ENCODE data around the gene SMIM10.
"Not testable (repeated sequence)": the region's sequence is repeated elsewhere in the genome, so short reads cannot be mapped to it uniquely, and the experiment has no call there.

The SMIM10 gene

DNA sequence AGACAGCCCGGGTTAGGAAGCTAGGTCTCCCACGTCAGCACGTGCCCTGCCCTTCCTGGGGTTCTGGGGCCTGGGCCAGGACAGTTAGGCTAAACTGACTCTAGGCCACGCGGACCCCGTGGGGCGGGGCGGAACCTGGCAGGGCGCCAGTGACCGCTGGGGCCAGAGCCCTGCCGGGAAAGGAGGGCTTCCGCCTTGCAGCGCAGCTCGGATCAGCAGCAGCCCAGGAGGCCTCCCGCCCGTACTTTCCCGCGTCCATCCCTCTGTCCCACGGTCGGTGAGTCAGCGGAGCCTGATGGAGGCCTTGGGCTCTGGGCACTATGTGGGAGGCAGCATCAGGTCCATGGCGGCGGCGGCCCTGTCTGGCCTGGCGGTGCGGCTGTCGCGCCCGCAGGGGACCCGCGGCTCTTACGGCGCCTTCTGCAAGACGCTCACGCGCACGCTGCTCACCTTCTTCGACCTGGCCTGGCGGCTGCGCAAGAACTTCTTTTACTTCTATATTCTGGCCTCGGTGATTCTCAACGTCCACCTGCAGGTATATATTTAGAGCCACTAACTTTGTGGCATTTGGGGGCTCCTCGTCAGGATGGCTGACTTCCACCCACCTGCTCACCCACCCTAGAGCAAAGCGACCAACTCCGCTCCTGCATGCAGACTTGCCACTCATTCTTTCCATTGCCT, at the start of gene SMIM10:
SMIM10 (plus strand) TSS at position 191 of the 681 bp plus-strand sequence; CDS start at position 296, 105 bp downstream.
- DNase-seq = peak in 36 of 56 donors; percentile 0 to 62 (median 5)

DNA sequence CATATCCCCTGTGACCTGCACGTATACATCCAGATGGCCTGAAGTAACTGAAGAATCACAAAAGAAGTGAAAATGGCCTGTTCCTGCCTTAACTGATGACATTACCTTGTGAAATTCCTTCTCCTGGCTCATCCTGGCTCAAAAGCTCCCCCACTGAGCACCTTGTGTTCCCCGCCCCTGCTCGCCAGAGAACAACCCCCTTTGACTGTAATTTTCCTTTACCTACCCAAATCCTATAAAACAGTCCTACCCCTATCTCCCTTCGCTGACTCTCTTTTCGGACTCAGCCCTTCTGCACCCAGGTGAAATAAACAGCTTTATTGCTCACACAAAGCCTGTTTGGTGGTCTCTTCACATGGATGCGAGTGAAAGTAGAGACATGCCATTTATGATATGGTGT, 44.4 kb upstream of the SMIM10 start:
- DNase-seq = not testable (repeated sequence)

DNA sequence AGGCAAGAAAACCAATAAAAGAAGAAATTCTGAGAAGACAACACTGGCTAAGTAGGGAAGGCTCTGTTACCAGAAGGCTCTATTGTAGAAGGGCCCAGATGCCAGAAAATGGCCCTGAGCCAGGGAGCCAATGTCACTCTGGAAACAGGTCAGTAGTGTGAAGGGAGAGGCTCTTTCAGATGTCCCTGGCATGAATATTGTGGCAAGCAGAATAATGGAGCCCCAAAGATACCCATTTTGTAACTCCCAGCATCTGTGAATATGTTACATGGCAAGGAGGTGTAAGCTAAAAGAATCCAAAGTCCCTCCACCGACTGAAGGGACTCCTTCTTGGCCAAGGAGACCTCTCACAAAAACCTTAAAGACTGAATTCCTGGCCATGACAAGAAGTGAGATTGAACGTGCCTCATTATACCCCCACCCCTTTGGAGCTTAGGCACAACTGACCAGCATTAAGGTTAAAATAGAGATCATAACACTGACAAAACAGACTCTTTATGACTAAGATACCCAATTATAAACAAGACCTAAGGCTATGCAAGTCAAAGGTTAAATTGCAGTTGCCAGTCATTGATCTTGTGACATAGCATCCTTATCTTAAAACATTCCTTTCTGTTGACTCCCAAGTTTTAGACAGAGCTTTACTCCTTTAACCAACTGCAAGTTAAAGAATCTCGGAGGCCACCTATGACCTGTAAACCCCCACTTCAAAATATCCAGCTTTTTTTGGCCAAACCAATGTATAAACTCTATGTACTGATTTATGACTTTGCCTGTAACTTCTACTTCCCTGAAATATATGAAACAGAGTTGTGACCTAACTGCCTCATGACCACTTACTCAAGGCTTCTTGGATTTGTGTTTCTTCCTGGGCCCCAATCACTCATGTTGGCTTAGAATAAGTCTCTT, 42.2 kb upstream of the SMIM10 start:
- no peak for DNase-seq

DNA sequence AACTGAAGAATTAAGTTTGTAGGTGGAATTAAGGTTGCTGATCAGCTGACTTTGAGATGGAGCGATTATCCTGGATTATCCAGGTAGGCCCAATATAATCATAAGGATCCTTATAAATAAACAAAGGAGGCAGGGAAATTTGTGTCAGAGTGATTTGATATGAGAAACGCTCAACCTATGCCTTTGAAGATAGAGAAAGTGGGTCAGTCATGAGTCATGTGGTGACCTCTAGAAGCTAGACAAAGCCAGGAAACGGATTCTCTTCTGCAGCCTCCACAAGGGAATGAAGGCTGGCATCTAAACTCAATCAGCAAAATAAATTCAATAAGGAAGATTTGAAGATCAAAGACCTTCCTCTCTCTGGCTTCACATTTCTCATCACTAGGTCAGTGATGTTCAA, 41.5 kb upstream of the SMIM10 start:
- no peak for DNase-seq

DNA sequence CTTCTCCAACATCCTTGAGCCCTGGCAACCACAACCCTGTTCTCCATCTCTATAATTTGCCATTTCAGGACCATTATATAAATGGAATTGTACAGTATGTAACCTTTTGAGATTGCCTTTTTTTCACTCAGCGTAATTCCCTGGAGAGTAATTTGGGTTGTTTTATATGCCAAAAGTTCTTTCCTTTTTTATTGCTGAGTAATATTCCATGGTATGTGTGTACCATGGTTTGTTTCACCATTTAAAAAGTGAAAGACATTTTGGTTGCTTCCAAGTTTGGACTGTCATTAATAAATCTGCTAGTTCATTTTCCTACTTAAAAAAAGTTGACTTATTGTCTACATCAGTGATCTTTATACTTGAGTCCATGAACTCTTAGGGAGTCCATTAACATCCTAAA, 33.0 kb upstream of the SMIM10 start:
- no peak for DNase-seq

GRCh38 chrX:134960366-134960765, 30.4 kb upstream of the SMIM10 start:
- DNase-seq = not testable (repeated sequence)

GRCh38 chrX:134963041-134963440, 27.8 kb upstream of the SMIM10 start:
- DNase-seq = no peak

- no peak for DNase-seq
Measured at GRCh38 chrX:134969726-134970125, 21.1 kb upstream of the SMIM10 start.

DNA sequence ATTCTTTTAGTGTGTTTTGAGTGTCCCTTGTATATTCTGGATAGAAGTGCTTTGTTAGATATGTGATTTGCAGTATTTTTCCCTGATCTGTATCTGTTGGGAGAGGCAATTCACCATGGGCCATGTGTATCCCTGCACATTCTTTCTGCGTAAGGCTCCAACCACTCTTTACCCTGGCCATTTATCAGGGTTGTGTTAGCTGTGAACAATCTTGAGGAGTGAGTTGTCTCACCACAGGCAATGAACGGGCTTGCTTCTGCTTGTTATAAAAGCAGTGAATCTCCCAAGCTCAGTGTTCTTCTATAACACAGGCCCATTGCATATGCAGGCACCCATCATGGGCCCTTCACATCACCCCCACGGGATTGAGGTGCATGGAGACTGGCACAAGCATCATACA, 18.9 kb upstream of the SMIM10 start:
- DNase-seq = no peak

- no peak for DNase-seq
Measured at GRCh38 chrX:134975516-134975915, 15.3 kb upstream of the SMIM10 start.

DNA sequence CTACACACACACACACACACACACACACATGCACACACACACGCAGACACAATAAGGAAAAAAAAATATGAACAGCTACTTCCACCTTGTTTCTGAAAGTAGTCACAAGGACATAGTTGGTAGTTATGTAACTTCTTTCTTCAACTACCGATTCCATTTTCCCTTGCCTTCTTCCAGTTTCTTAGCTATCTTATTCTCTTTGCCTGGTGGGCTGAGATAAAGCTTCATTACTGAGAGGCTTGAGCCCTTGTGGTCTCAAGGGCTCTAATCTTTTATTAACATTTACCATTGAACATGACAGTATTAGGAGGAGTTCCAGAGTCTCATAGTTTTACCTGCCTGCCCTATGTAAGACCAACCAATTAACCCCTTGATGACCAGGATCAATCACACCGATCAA, 8.9 kb upstream of the SMIM10 start:
- no peak for DNase-seq

GRCh38 chrX:134982748-134983147, 8.0 kb upstream of the SMIM10 start:
- DNase-seq = no peak

GRCh38 chrX:134985479-134985878, 5.3 kb upstream of the SMIM10 start:
- DNase-seq = no peak

- DNase-seq = no peak
Measured at GRCh38 chrX:134990475-134990800, 353 bp upstream of the SMIM10 start.

DNA sequence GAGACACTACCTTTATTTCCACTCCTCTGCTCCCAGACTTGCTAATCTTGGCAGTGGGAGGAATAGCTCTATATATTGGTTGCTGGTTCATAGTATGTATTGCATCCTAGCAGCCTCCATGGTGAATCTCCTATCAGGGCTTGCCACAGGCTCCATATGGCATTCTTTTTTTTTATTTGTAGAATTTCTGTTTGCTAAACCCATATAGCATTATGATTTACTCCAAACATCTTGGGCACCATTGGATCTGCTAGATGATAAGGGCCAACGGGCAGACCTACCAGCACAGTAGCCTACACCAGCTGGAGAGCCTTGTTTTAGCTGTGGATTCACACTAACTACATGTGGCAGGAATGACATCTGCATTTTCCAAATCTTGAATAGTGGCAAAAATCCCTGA, 6.9 kb downstream of the SMIM10 start:
- DNase-seq = no peak

GRCh38 chrX:134998246-134998645, 7.5 kb downstream of the SMIM10 start:
- no peak for DNase-seq

DNA sequence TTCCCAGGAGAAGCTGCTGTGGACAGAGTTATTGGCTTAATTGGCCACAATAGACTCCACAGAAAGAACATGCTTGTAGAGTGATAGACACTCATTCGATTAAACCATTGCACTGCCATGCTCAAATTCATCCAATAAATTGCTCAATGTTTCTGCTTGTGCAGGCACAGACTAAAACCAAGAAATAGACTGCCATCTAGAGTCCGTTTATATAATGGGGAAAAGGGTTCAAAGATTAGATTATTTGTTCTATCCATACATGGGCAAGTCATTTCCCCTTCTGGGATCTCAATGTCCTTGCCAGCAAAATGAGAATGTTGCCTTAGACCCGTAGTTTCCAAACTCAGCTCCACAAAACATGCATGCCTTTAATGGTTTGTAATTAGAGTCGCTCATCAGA, 8.7 kb downstream of the SMIM10 start:
- no peak for DNase-seq

- no peak for DNase-seq
Measured at GRCh38 chrX:135000516-135000915, 9.7 kb downstream of the SMIM10 start.

GRCh38 chrX:135003876-135004623, 13.3 kb downstream of the SMIM10 start:
- peak; percentile 27 to 91 (median 80) for DNase-seq

DNA sequence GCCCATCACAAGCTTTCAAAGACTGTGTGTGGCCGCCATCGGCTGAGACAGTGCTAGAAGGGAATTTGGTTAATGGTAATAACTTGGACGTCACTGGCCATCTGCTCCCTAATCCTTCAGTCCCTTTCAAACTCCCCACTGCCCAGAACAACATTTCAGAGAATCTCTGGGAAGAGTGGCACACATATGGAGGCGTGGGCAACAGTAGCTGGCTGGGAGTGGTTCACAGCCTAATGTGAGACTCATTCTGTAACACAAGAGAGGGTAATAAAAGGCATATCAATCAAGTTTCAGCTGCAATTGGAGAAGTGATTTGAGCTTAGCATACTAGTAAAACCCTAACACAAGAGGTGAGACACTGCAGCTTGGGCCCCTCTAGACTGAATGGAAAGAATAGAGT, 15.4 kb downstream of the SMIM10 start:
- DNase-seq = no peak

- DNase-seq = no peak
Measured at GRCh38 chrX:135009057-135009610, 18.3 kb downstream of the SMIM10 start.

DNA sequence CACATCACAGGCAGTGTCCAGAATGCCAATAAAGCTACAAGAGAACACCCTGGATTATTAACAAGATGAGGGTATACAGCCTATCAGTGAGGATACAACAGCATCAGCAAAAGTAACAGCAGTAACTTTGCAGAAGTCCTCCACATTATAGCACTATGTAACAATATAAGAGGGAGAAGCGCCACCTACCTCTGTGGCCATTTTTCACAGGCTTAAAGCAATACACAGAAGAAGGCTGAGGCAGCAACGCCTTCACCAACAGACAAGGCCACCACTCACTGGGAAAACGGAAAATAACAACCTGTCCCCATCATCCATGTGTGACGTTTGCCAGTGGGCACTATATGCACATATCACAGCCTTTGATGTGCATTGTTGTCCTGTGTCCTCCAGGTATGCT, 19.0 kb downstream of the SMIM10 start:
- DNase-seq = no peak
